ENCODE results near the gene S100A14.
A peak's percentile ranks its signal among the peaks of the same experiment; 100 is the strongest.
"Not testable (repeated sequence)": the region's sequence is repeated elsewhere in the genome, so short reads cannot be mapped to it uniquely, and the experiment has no call there.

Gene S100A14

GRCh38 chr1:153607381-153607780 lies 8.7 kb downstream of the S100A14 start:
- no peak for DNase-seq (ENCODE audit: low read depth)

GRCh38 chr1:153606194-153606593 lies 9.9 kb downstream of the S100A14 start:
- Histone ChIP-seq H3K4me3 (ENCODE audit: low read length) (no peak overlapping the region), H3K27me3 (replicated peaks; ENCODE audit: control insufficient read depth, insufficient read depth, low read length) (no peaks in the 10 kb centered on the region), H3K36me3 (ENCODE audit: control insufficient read depth, insufficient read depth, low read length, severe bottlenecking) (peaks cover 30% of the 10 kb centered on the region), H3K4me1 (ENCODE audit: control insufficient read depth, insufficient read depth, low read length) (peaks cover 33% of the 10 kb centered on the region), H3K9me3 (ENCODE audit: control insufficient read depth, low read length) (no peaks in the 10 kb centered on the region), H3K9ac (ENCODE audit: low read length) (no peak overlapping the region)
- no peak for DNase-seq (ENCODE audit: low read depth)

More at GRCh38 chr1:153607381-153607780, 8.7 kb downstream of the S100A14 start:
- Histone ChIP-seq H3K9me3 (ENCODE audit: control insufficient read depth, low read length) (no peaks in the 10 kb centered on the region), H3K9ac (ENCODE audit: low read length) (peak overlapping the region; percentile 74), H3K36me3 (ENCODE audit: control insufficient read depth, insufficient read depth, low read length, severe bottlenecking) (peaks cover 30% of the 10 kb centered on the region), H3K27me3 (replicated peaks; ENCODE audit: control insufficient read depth, insufficient read depth, low read length) (no peaks in the 10 kb centered on the region), H3K4me1 (ENCODE audit: control insufficient read depth, insufficient read depth, low read length) (peaks cover 37% of the 10 kb centered on the region), H3K4me3 (ENCODE audit: low read length) (no peak overlapping the region)

- Histone ChIP-seq H3K9me3 (ENCODE audit: control insufficient read depth, low read length) (no peaks in the 10 kb centered on the region), H3K36me3 (ENCODE audit: control insufficient read depth, insufficient read depth, low read length, severe bottlenecking) (peaks cover 27% of the 10 kb centered on the region), H3K4me3 (ENCODE audit: low read length) (no peak overlapping the region), H3K27me3 (replicated peaks; ENCODE audit: control insufficient read depth, insufficient read depth, low read length) (no peaks in the 10 kb centered on the region), H3K9ac (ENCODE audit: low read length) (no peak overlapping the region), H3K4me1 (ENCODE audit: control insufficient read depth, insufficient read depth, low read length) (peaks cover 29% of the 10 kb centered on the region)
- DNase-seq (ENCODE audit: low read depth), result no peak
Measured at GRCh38 chr1:153602749-153603148, 13.4 kb downstream of the S100A14 start.

- H3K9me3 ChIP-seq (ENCODE audit: control insufficient read depth, low read length), result no peaks in the 10 kb centered on the region
- no peaks in the 10 kb centered on the region for H3K27me3 ChIP-seq (replicated peaks; ENCODE audit: control insufficient read depth, insufficient read depth, low read length)
- H3K4me1 ChIP-seq (ENCODE audit: control insufficient read depth, insufficient read depth, low read length), result peaks cover 37% of the 10 kb centered on the region
- no peaks in the 10 kb centered on the region for H3K36me3 ChIP-seq (ENCODE audit: control insufficient read depth, insufficient read depth, low read length, severe bottlenecking)
- H3K9ac ChIP-seq (ENCODE audit: low read length), result no peak overlapping the region
- DNase-seq (ENCODE audit: low read depth), result no peak
- H3K4me3 ChIP-seq (ENCODE audit: low read length), result no peak overlapping the region
Measured at GRCh38 chr1:153599847-153600246, 16.3 kb downstream of the S100A14 start.

GRCh38 chr1:153598309-153599172 lies 17.6 kb downstream of the S100A14 start:
- Histone ChIP-seq H3K9me3 (ENCODE audit: control insufficient read depth, low read length) (no peaks in the 10 kb centered on the region), H3K4me1 (ENCODE audit: control insufficient read depth, insufficient read depth, low read length) (peaks cover 37% of the 10 kb centered on the region), H3K9ac (ENCODE audit: low read length) (peak overlapping the region; percentile 22), H3K36me3 (ENCODE audit: control insufficient read depth, insufficient read depth, low read length, severe bottlenecking) (no peaks in the 10 kb centered on the region), H3K4me3 (ENCODE audit: low read length) (no peak overlapping the region), H3K27me3 (replicated peaks; ENCODE audit: control insufficient read depth, insufficient read depth, low read length) (no peaks in the 10 kb centered on the region)
- DNase-seq (ENCODE audit: low read depth), result no peak

- DNase-seq (ENCODE audit: low read depth), result no peak
- no peaks in the 10 kb centered on the region for H3K36me3 ChIP-seq (ENCODE audit: control insufficient read depth, insufficient read depth, low read length, severe bottlenecking)
- no peak overlapping the region for H3K9ac ChIP-seq (ENCODE audit: low read length)
- no peak overlapping the region for H3K4me3 ChIP-seq (ENCODE audit: low read length)
- no peaks in the 10 kb centered on the region for H3K27me3 ChIP-seq (replicated peaks; ENCODE audit: control insufficient read depth, insufficient read depth, low read length)
- H3K4me1 ChIP-seq (ENCODE audit: control insufficient read depth, insufficient read depth, low read length), result peaks cover 48% of the 10 kb centered on the region
- no peaks in the 10 kb centered on the region for H3K9me3 ChIP-seq (ENCODE audit: control insufficient read depth, low read length)
Measured at GRCh38 chr1:153597206-153597605, 18.9 kb downstream of the S100A14 start.

DNA sequence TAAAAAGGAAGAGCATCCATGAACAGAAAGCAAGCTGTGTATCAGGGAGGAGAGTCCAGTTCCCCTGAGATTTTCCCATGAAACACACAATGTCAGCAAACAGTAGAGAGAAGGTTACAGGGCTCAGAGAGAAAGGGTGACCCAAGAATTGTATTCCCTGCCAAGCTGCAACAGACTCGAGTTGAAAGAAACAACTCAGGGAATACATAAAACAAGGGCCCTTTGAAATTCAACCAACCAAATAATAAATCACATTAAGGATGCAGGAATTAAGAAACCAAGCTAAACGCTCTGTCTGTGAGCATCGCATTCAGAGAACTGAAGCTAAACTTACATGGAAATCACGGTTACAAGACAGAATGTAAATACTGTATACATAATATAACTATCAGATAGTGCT lies 23.4 kb downstream of the S100A14 start:
- Histone ChIP-seq H3K36me3 (ENCODE audit: control insufficient read depth, insufficient read depth, low read length, severe bottlenecking) (no peaks in the 10 kb centered on the region), H3K4me3 (ENCODE audit: low read length) (no peak overlapping the region), H3K27me3 (replicated peaks; ENCODE audit: control insufficient read depth, insufficient read depth, low read length) (no peaks in the 10 kb centered on the region), H3K9me3 (ENCODE audit: control insufficient read depth, low read length) (no peaks in the 10 kb centered on the region), H3K9ac (ENCODE audit: low read length) (peak overlapping the region; percentile 29), H3K4me1 (ENCODE audit: control insufficient read depth, insufficient read depth, low read length) (peaks cover 27% of the 10 kb centered on the region)
- no peak for DNase-seq (ENCODE audit: low read depth)

- H3K4me1 ChIP-seq (ENCODE audit: control insufficient read depth, insufficient read depth, low read length), result peaks cover 32% of the 10 kb centered on the region
- no peaks in the 10 kb centered on the region for H3K9me3 ChIP-seq (ENCODE audit: control insufficient read depth, low read length)
- H3K36me3 ChIP-seq (ENCODE audit: control insufficient read depth, insufficient read depth, low read length, severe bottlenecking), result no peaks in the 10 kb centered on the region
- no peak for DNase-seq (ENCODE audit: low read depth)
- H3K4me3 ChIP-seq (ENCODE audit: low read length), result no peak overlapping the region
- H3K9ac ChIP-seq (ENCODE audit: low read length), result no peak overlapping the region
- no peaks in the 10 kb centered on the region for H3K27me3 ChIP-seq (replicated peaks; ENCODE audit: control insufficient read depth, insufficient read depth, low read length)
Measured at GRCh38 chr1:153588482-153588881, 27.6 kb downstream of the S100A14 start.

- H3K36me3 ChIP-seq (ENCODE audit: control insufficient read depth, insufficient read depth, low read length, severe bottlenecking); H3K4me3 ChIP-seq (ENCODE audit: low read length); H3K27me3 ChIP-seq (replicated peaks; ENCODE audit: control insufficient read depth, insufficient read depth, low read length); H3K9ac ChIP-seq (ENCODE audit: low read length); H3K9me3 ChIP-seq (ENCODE audit: control insufficient read depth, low read length); DNase-seq (ENCODE audit: low read depth): not testable (repeated sequence)
- peaks cover 28% of the 10 kb centered on the region for H3K4me1 ChIP-seq (ENCODE audit: control insufficient read depth, insufficient read depth, low read length)
Measured at GRCh38 chr1:153588033-153588432, 28.1 kb downstream of the S100A14 start.

- Histone ChIP-seq H3K4me1 (ENCODE audit: control insufficient read depth, insufficient read depth, low read length) (peaks cover 21% of the 10 kb centered on the region), H3K4me3 (ENCODE audit: low read length) (no peak overlapping the region), H3K27me3 (replicated peaks; ENCODE audit: control insufficient read depth, insufficient read depth, low read length) (no peaks in the 10 kb centered on the region), H3K9me3 (ENCODE audit: control insufficient read depth, low read length) (no peaks in the 10 kb centered on the region), H3K36me3 (ENCODE audit: control insufficient read depth, insufficient read depth, low read length, severe bottlenecking) (no peaks in the 10 kb centered on the region), H3K9ac (ENCODE audit: low read length) (no peak overlapping the region)
- no peak for DNase-seq (ENCODE audit: low read depth)
Measured at GRCh38 chr1:153587314-153587713, 28.8 kb downstream of the S100A14 start.

DNA sequence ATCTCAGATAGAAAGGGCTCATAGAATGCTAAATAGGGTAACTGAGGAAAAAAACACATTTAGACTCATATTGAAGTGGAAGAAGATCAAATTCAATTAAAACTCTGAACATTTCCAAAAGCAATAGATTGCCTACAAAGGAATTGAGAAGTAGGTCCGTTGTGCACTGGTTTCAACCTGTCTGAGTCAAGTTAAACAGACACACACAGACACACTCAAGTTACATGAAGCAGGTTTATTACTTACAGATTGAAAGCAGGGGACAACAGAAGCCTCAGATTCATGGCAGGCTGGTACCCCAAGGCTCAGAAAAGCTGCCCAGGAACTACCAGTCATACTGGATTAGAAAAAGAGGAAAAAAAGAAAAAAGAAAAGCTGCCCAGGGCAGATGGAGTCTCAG lies 29.8 kb downstream of the S100A14 start:
- no peak overlapping the region for H3K9ac ChIP-seq (ENCODE audit: low read length)
- no peak overlapping the region for H3K4me3 ChIP-seq (ENCODE audit: low read length)
- H3K36me3 ChIP-seq (ENCODE audit: control insufficient read depth, insufficient read depth, low read length, severe bottlenecking), result no peaks in the 10 kb centered on the region
- no peak for DNase-seq (ENCODE audit: low read depth)
- H3K9me3 ChIP-seq (ENCODE audit: control insufficient read depth, low read length), result no peaks in the 10 kb centered on the region
- no peaks in the 10 kb centered on the region for H3K27me3 ChIP-seq (replicated peaks; ENCODE audit: control insufficient read depth, insufficient read depth, low read length)
- H3K4me1 ChIP-seq (ENCODE audit: control insufficient read depth, insufficient read depth, low read length), result peaks cover 20% of the 10 kb centered on the region

DNA sequence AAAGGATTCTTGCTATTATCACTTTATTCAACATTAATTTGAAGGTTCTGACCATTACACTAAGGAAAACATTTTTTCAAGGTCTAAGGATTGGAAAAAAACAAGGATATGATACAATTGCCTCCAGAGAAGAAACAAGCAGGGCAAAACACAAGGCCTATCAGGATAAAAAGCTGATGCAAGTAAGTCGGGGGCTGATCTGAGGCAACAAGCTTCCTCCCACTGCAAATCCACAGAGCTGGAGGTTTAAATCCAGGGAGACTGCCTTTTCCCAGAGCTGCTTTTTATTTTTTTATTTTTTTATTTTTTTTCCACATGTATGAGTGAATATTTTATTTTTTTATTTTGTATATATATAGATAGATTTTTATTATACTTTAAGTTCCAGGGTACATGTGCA lies 31.1 kb downstream of the S100A14 start:
- no peaks in the 10 kb centered on the region for H3K36me3 ChIP-seq (ENCODE audit: control insufficient read depth, insufficient read depth, low read length, severe bottlenecking)
- H3K9ac ChIP-seq (ENCODE audit: low read length), result no peak overlapping the region
- DNase-seq (ENCODE audit: low read depth), result no peak
- H3K4me1 ChIP-seq (ENCODE audit: control insufficient read depth, insufficient read depth, low read length), result peaks cover 20% of the 10 kb centered on the region
- no peaks in the 10 kb centered on the region for H3K27me3 ChIP-seq (replicated peaks; ENCODE audit: control insufficient read depth, insufficient read depth, low read length)
- H3K9me3 ChIP-seq (ENCODE audit: control insufficient read depth, low read length), result no peaks in the 10 kb centered on the region
- H3K4me3 ChIP-seq (ENCODE audit: low read length), result no peak overlapping the region
